ENCODE results near the gene RHOD. TPM values are rescaled to one million over a fixed set of nuclear protein-coding genes. Genes with fewer than 3 reads are reported as not detected.

Gene RHOD
- total and polyA plus RNA-seq, 12 donors, result 1.3 to 52.2 (median 3.5) TPM

DNA sequence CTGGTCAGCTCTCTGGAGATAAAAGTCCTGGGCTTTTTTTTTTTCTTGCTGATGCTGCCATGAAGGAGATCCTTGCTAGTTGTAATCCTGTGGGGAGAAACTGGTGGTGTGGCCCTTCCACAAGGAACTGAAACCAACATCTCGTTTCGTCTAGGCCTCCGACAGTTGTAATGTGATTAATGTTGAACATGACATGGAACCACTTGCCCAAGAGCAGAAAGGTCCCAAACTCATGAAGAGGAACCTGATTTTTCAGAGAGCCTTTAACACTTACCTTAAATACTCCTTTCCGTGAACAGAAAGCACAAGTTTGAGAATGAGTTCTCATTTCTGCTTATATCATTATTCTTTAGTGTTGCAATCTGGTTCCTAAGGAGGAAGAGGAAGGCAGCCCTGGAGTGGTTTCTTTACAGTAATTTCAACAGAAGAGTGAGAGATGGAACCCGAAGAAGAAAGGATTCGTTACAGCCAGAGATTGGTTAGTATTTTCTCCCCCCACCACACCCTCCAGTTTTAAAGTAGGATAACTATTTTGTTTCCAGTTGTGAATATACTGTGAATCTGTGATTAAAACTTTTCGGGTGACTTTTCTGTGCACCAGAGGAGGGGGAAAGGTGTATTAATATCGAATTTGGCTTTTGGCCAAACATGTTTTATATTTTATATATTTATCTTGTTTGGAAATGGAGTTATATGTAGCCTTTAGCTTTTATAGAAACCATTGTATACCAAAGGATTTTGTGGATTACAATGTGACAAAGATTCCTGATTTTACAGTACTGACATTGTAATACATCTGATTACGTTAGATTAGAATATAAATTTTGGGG lies 64.4 kb downstream of the RHOD start:
- H3K4me1 ChIP-seq (replicated peaks in 1 of 2), result peaks cover 7 to 28% of the 10 kb centered on the region in 2 donors
- intact Hi-C loops (cut with DNase I), result no loop called here
- H3K27ac ChIP-seq, result peak overlapping the region in 4 of 5 donors; percentile 13 to 99 (median 97)
- H3K36me3 ChIP-seq (replicated peaks in 1 of 2), result peaks cover 0 to 13% of the 10 kb centered on the region in 2 donors
- no peaks in the 10 kb centered on the region for H3K9me3 ChIP-seq (replicated peaks in 1 of 3)
- peak; percentile 31 to 70 (median 40) for DNase-seq
- peak overlapping the region in 2 of 4 donors; percentile 77 to 99 for H3K4me3 ChIP-seq
- WGBS, 4 donors, result 8 to 9% (median 8%) methylated on average over 9 of the region's 9 CpGs
- TF ChIP-seq POLR2A (IDR thresholded peaks at IDR 0.05) (peak in 1 of 2 donors; percentile 54), CTCF (IDR thresholded peaks at IDR 0.05) (no peak)
- no peaks in the 10 kb centered on the region for H3K27me3 ChIP-seq

Small RNA genes lying within 50 kb of the gene (microRNA-seq; reads per million reads assigned to microRNA genes)
- 0 to 0.38 (median 0.28) reads per million in 3 donors for gene MIR6860

Other genes with a start within 250 kb of the RHOD start
- 10 to 100 TPM; 12.5 to 24.8 (median 19.2) TPM for gene RCE1, start 213.4 kb upstream of the RHOD start, total RNA-seq
- 10 to 100 TPM in 2 of 3 donors, 1 to 10 TPM in 1; 5.2 to 19.5 (median 16.5) TPM for gene RCE1, start 213.4 kb upstream of the RHOD start, polyA plus RNA-seq
- 10 to 100 TPM in 7 of 9 donors, 1 to 10 TPM in 2; 3.8 to 25.6 (median 15.5) TPM for gene LRFN4, start 199.8 kb upstream of the RHOD start, total RNA-seq
- 10 to 100 TPM in 2 of 3 donors, under 1 TPM in 1; 0.24 to 74.3 (median 17.1) TPM for gene LRFN4, start 199.8 kb upstream of the RHOD start, polyA plus RNA-seq
- 100 to 1,000 TPM in 2 of 9 donors, 10 to 100 TPM in 7; 40.6 to 231 (median 85.0) TPM for gene PC, start 98.5 kb upstream of the RHOD start, total RNA-seq
- gene PC, start 98.5 kb upstream of the RHOD start, polyA plus RNA-seq, result 100 to 1,000 TPM in 1 of 3 donors, 10 to 100 TPM in 2; 74.2 to 134 (median 76.7) TPM
- gene C11orf86, start 81.5 kb upstream of the RHOD start, total RNA-seq, result 10 to 100 TPM in 1 of 9 donors, 1 to 10 TPM in 1, under 1 TPM in 6, not detected in 1; 0.25 to 29.9 (median 0.77) TPM
- gene C11orf86, start 81.5 kb upstream of the RHOD start, polyA plus RNA-seq, result 1 to 10 TPM; 1.4 to 6.7 (median 2.7) TPM
- 10 to 100 TPM in 1 of 9 donors, 1 to 10 TPM in 7, under 1 TPM in 1; 0.67 to 55.6 (median 2.8) TPM for gene SYT12, start 33.7 kb upstream of the RHOD start, total RNA-seq
- 10 to 100 TPM in 1 of 3 donors, 1 to 10 TPM in 2; 7.2 to 20.3 (median 7.9) TPM for gene SYT12, start 33.7 kb upstream of the RHOD start, polyA plus RNA-seq
- 10 to 100 TPM; 30.6 to 65.3 (median 52.6) TPM for gene KDM2A, start 62.4 kb downstream of the RHOD start, total RNA-seq
- gene KDM2A, start 62.4 kb downstream of the RHOD start, polyA plus RNA-seq, result 10 to 100 TPM; 33.8 to 50.5 (median 36.4) TPM
- 10 to 100 TPM; 32.2 to 73.7 (median 59.0) TPM for gene GRK2, start 209.6 kb downstream of the RHOD start, total RNA-seq
- gene GRK2, start 209.6 kb downstream of the RHOD start, polyA plus RNA-seq, result 100 to 1,000 TPM in 1 of 3 donors, 10 to 100 TPM in 2; 26.4 to 159 (median 71.3) TPM
- 10 to 100 TPM in 8 of 9 donors, 1 to 10 TPM in 1; 9.2 to 52.9 (median 38.6) TPM for gene ANKRD13D, start 232.5 kb downstream of the RHOD start, total RNA-seq
- 100 to 1,000 TPM in 1 of 3 donors, 10 to 100 TPM in 1, 1 to 10 TPM in 1; 8.7 to 205 (median 99.8) TPM for gene ANKRD13D, start 232.5 kb downstream of the RHOD start, polyA plus RNA-seq
- gene SSH3, start 246.7 kb downstream of the RHOD start, total RNA-seq, result 10 to 100 TPM in 8 of 9 donors, 1 to 10 TPM in 1; 5.7 to 31.2 (median 25.0) TPM
- 10 to 100 TPM in 2 of 3 donors, 1 to 10 TPM in 1; 4.2 to 35.2 (median 21.8) TPM for gene SSH3, start 246.7 kb downstream of the RHOD start, polyA plus RNA-seq